Measurements from ENCODE around the gene STAT3.

DNA sequence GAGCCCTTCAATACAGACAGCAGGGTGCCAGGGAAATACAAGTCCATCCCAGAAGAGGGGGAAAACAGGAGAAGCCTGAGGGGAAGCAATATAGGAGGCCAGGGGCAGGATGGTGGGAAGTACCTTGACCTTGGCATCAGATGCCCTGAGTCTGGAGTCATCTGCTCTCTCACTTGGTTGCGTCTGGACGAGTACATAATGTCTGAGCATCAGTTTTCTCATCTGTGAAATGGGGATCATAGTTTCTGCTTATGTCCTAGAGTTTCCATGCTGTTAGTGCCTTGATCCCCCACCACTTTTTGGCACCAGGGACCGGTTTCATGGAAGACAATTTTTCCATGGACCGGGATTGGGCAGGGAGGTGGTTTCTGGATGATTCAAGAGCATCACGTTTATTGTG lies 97.7 kb downstream of the STAT3 start:
- TF ChIP-seq, protein P1, sequence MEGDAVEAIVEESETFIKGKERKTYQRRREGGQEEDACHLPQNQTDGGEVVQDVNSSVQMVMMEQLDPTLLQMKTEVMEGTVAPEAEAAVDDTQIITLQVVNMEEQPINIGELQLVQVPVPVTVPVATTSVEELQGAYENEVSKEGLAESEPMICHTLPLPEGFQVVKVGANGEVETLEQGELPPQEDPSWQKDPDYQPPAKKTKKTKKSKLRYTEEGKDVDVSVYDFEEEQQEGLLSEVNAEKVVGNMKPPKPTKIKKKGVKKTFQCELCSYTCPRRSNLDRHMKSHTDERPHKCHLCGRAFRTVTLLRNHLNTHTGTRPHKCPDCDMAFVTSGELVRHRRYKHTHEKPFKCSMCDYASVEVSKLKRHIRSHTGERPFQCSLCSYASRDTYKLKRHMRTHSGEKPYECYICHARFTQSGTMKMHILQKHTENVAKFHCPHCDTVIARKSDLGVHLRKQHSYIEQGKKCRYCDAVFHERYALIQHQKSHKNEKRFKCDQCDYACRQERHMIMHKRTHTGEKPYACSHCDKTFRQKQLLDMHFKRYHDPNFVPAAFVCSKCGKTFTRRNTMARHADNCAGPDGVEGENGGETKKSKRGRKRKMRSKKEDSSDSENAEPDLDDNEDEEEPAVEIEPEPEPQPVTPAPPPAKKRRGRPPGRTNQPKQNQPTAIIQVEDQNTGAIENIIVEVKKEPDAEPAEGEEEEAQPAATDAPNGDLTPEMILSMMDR (IDR thresholded peaks at IDR 0.05), result no peak
- TF ChIP-seq POLR2AphosphoS5 (IDR thresholded peaks at IDR 0.05) (no peak), POLR2A (IDR thresholded peaks at IDR 0.05) (no peak)

Measured in stomach (tissue), 4 donors.